Keratinocyte (primary cell): Measurements from ENCODE around the gene CDH6. TPM values are rescaled to one million over a fixed set of nuclear protein-coding genes. Genes with fewer than 3 reads are reported as not detected.

ENCODE experiments used
- DNase-seq: peaks from one replicate; pipeline ENCODE4 v3.0.0-alpha.2; 2011; ENCODE audit warnings: low read depth, missing footprints, low spot score
- FAIRE-seq: peaks from 2 replicates; lab custom pipeline; 2011; peaks lifted over from hg19 to GRCh38; lab: Jason Lieb, UNC
- H2AFZ ChIP-seq: 2 replicates; pipeline ENCODE4 v1.6.0; 2012; ENCODE audit warnings: low read length, control low read depth, inconsistent platforms; ENCODE audit not compliant: control insufficient read depth
- H3K27ac ChIP-seq: 2 replicates; pipeline ENCODE4 v1.5.1; 2011; ENCODE audit warnings: low read length; ENCODE audit not compliant: control insufficient read depth, insufficient read depth
- H3K27me3 ChIP-seq: 3 replicates; pipeline ENCODE4 v1.6.0; 2011; ENCODE audit warnings: low read length; ENCODE audit not compliant: control insufficient read depth, insufficient read depth; ENCODE audit errors: extremely low read depth
- H3K36me3 ChIP-seq, 2 experiments: 2 replicates in 1 of 2; 3 replicates in 1 of 2; pipeline ENCODE4 v1.5.1; 2011; ENCODE audit warnings: low read length in 2 of 2, mild to moderate bottlenecking in 1 of 2; ENCODE audit not compliant: control insufficient read depth in 2 of 2, insufficient read depth in 2 of 2; ENCODE audit errors: extremely low read depth in 1 of 2
- H3K4me1 ChIP-seq: 3 replicates; pipeline ENCODE4 v1.5.1; 2011; ENCODE audit warnings: low read length; ENCODE audit not compliant: control insufficient read depth, insufficient read depth; ENCODE audit errors: extremely low read depth
- H3K4me2 ChIP-seq: 3 replicates; pipeline ENCODE4 v1.6.0; 2011; ENCODE audit warnings: low read depth, low read length; ENCODE audit not compliant: control insufficient read depth, insufficient read depth; ENCODE audit errors: extremely low read depth
- H3K4me3 ChIP-seq, 3 experiments: fragments of 200-600 bp in 1 of 3; sonication (generic) in 1 of 3; 2 replicates in 2 of 3; 3 replicates in 1 of 3; pipeline ENCODE4 v1.5.1; 2011 to 2016; ENCODE audit warnings: low read length in 3 of 3, mild to moderate bottlenecking in 3 of 3, control low read depth in 2 of 3, inconsistent platforms in 1 of 3, low read depth in 1 of 3, mixed read lengths in 1 of 3, mixed run types in 1 of 3, moderate library complexity in 1 of 3; ENCODE audit not compliant: control insufficient read depth in 2 of 3, insufficient read depth in 2 of 3; ENCODE audit errors: extremely low read depth in 1 of 3
- H3K79me2 ChIP-seq: 2 replicates; pipeline ENCODE4 v1.6.0; 2012; ENCODE audit warnings: low read length; ENCODE audit not compliant: control insufficient read depth, insufficient read depth
- H3K9ac ChIP-seq: 3 replicates; pipeline ENCODE4 v1.6.0; 2011; ENCODE audit warnings: low read length; ENCODE audit not compliant: control insufficient read depth, insufficient read depth; ENCODE audit errors: extremely low read depth
- H3K9me1 ChIP-seq: 3 replicates; pipeline ENCODE4 v1.6.0; 2011; ENCODE audit warnings: low read length; ENCODE audit not compliant: control insufficient read depth, insufficient read depth; ENCODE audit errors: extremely low read depth
- H3K9me3 ChIP-seq: 2 replicates; pipeline ENCODE4 v1.5.1; 2012; ENCODE audit warnings: low read depth, low read length; ENCODE audit not compliant: control insufficient read depth
- H4K20me1 ChIP-seq: 3 replicates; pipeline ENCODE4 v1.6.0; 2011; ENCODE audit warnings: low read length; ENCODE audit not compliant: control insufficient read depth, insufficient read depth; ENCODE audit errors: extremely low read depth
- EZH2 ChIP-seq: IDR thresholded peaks from one replicate; pipeline ENCODE4 v1.6.1; 2012; ENCODE audit warnings: inconsistent platforms, mild to moderate bottlenecking, low read length, moderate library complexity
- dilution Hi-C: fragments of 300-500 bp; cut with MboI; formaldehyde crosslinking; loops from one replicate; pipeline ENCODE4 v1.7.0; 2020; ENCODE audit warnings: low sequenced_read_pairs; ENCODE audit not compliant: extremely low pct_ligation_motif_present
- polyA plus RNA-seq, 5 experiments: library from polyadenylated mRNA; depleted of rRNA in 3 of 5; stranded (reverse) in 3 of 5; stranded (forward) in 1 of 5; unstranded in 1 of 5; fragments of >200 nt; gene quantifications; 1 replicate in 1 of 5; 2 replicates in 3 of 5; 3 replicates in 1 of 5; pipeline versions ENCODE4 v1.2.1 to v1.2.3, GENCODE V29; 2011 to 2012; ENCODE audit warnings: missing spikeins in 2 of 5, low read depth in 1 of 5, low replicate concordance in 1 of 5
- TF ChIP-seq, protein P1 (sequence below), 3 experiments: IDR thresholded peaks in 1 of 3; conservative IDR thresholded peaks in 1 of 3; optimal IDR thresholded peaks in 1 of 3; 2 replicates in 2 of 3; 3 replicates in 1 of 3; pipeline versions ENCODE3 to v1.5.1; 2011; ENCODE audit warnings: low read length in 3 of 3, mild to moderate bottlenecking in 3 of 3, moderate library complexity in 2 of 3, control low read depth in 1 of 3, inconsistent platforms in 1 of 3; ENCODE audit not compliant: insufficient read depth in 2 of 3; ENCODE audit errors: extremely low read depth in 1 of 3

CDH6 gene
- polyA plus RNA-seq, 1 donor (not counting 4 experiments of a cell fraction or from before 2014, with no cell fraction given): not detected

DNA sequence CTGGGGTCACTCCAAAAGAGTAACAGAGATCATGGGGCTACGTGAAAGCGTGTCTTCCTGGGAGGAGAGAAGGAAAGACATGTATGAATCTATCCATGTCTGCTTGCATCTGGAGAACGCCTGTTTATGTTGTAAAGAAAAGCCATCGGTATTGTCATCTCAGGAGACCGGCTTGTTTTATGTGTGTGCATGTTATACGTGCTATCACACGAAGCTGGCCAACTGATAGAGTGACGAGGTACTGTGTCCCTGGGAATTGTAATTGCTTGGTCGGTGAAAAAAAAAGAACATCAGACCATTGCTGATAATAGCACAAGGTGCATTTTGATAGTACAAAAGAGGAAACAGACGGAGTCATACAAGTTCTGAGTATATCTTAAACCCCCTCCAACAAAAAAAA lies 370 bp upstream of the CDH6 start:
- H3K27me3 ChIP-seq: peaks cover 31% of the 10 kb centered on the region

DNA sequence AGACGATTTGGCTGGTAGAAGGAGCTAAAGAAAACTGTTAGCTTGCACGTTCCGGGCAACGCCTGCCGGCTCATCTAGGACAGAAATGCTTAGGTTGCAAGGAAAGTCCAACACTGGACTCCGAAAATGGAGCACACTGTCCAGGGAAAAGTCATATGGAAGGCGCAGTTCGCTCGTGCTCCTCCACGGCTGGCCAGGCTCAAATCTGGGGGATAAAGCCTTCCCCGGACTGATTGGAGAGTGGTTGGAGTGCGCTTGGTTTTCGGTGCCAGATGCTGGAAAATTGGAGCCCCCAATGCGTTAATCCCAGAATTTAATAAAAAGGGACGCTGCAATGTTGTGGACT lies 955 bp downstream of the CDH6 start:
- Histone ChIP-seq H3K4me3 (no peak overlapping the region), H3K9me3 (no peaks in the 10 kb centered on the region), H3K36me3 (no peaks in the 10 kb centered on the region), H3K27me3 (peaks cover 31% of the 10 kb centered on the region), H3K4me2 (peak overlapping the region; percentile 25), H2AFZ (no peak overlapping the region), H3K9ac (no peak overlapping the region), H3K9me1 (no peaks in the 10 kb centered on the region), H4K20me1 (no peaks in the 10 kb centered on the region), H3K79me2 (no peaks in the 10 kb centered on the region), H3K4me1 (no peaks in the 10 kb centered on the region), H3K27ac (no peak overlapping the region)
- dilution Hi-C loops: no loop called here
- TF ChIP-seq, protein P1, sequence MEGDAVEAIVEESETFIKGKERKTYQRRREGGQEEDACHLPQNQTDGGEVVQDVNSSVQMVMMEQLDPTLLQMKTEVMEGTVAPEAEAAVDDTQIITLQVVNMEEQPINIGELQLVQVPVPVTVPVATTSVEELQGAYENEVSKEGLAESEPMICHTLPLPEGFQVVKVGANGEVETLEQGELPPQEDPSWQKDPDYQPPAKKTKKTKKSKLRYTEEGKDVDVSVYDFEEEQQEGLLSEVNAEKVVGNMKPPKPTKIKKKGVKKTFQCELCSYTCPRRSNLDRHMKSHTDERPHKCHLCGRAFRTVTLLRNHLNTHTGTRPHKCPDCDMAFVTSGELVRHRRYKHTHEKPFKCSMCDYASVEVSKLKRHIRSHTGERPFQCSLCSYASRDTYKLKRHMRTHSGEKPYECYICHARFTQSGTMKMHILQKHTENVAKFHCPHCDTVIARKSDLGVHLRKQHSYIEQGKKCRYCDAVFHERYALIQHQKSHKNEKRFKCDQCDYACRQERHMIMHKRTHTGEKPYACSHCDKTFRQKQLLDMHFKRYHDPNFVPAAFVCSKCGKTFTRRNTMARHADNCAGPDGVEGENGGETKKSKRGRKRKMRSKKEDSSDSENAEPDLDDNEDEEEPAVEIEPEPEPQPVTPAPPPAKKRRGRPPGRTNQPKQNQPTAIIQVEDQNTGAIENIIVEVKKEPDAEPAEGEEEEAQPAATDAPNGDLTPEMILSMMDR (optimal IDR thresholded peaks at IDR 0.05 in 1 of 3, IDR thresholded peaks at IDR 0.05 in 1 of 3, conservative IDR thresholded peaks at IDR 0.05 in 1 of 3; ENCODE audit: extremely low read depth in 1 of 3, insufficient read depth in 2 of 3, low read length in 3 of 3): no peak
- peak; percentile 76 for TF ChIP-seq EZH2
- DNase-seq (no peak), FAIRE-seq (no peak)

More for the DNA sequence above, 370 bp upstream of the CDH6 start:
- H3K4me3 ChIP-seq: no peak overlapping the region
- DNase-seq (no peak), FAIRE-seq (no peak)
- H3K36me3 ChIP-seq: no peaks in the 10 kb centered on the region
- no peak overlapping the region for H2AFZ ChIP-seq
- H3K4me1 ChIP-seq: no peaks in the 10 kb centered on the region
- no peak overlapping the region for H3K27ac ChIP-seq
- H3K79me2 ChIP-seq: no peaks in the 10 kb centered on the region
- H3K4me2 ChIP-seq: no peak overlapping the region
- no peak for TF ChIP-seq EZH2
- TF ChIP-seq, protein P1 (optimal IDR thresholded peaks at IDR 0.05 in 1 of 3, IDR thresholded peaks at IDR 0.05 in 1 of 3, conservative IDR thresholded peaks at IDR 0.05 in 1 of 3; ENCODE audit: extremely low read depth in 1 of 3, insufficient read depth in 2 of 3, low read length in 3 of 3): no peak
- no peaks in the 10 kb centered on the region for H3K9me3 ChIP-seq
- H3K9me1 ChIP-seq: no peaks in the 10 kb centered on the region
- dilution Hi-C loops: no loop called here
- no peaks in the 10 kb centered on the region for H4K20me1 ChIP-seq
- no peak overlapping the region for H3K9ac ChIP-seq
